H1 (cell line): Measurements from ENCODE around the gene GPR179. TPM values are rescaled to one million over a fixed set of nuclear protein-coding genes. Genes with fewer than 3 reads are reported as not detected.

Experiments
- CHD2 ChIP-seq: IDR thresholded peaks from 2 replicates; pipeline ENCODE4 v1.6.1; 2012; ENCODE audit warnings: low read length, improper control_type of control experiment
- NRF1 ChIP-seq: IDR thresholded peaks from 2 replicates; pipeline ENCODE4 v1.6.1; 2011; ENCODE audit warnings: mild to moderate bottlenecking, low read depth, low read length, improper control_type of control experiment
- SRF ChIP-seq: IDR thresholded peaks from 2 replicates; pipeline ENCODE4 v1.6.1; 2011; ENCODE audit warnings: mild to moderate bottlenecking, low read depth, low read length, moderate library complexity
- polyA plus RNA-seq, 7 experiments: library from polyadenylated mRNA; depleted of rRNA in 3 of 7; stranded (reverse) in 5 of 7; unstranded in 2 of 7; fragments of >200 nt in 5 of 7; fragments of 200-250 nt in 2 of 7; gene quantifications; 1 replicate in 5 of 7; 2 replicates in 1 of 7; 4 replicates in 1 of 7; pipeline versions ENCODE4 v1.2.1 to v1.2.3, GENCODE V29; 2011 to 2013; ENCODE audit warnings: missing spikeins in 2 of 7, mixed read lengths in 2 of 7
- total RNA-seq: library from RNA; stranded (reverse); fragmentation: NEBNext Ultra II Directional; extraction: Animal tissue kit (Norgen Biotek cat#: 25700); gene quantifications from 2 replicates; pipeline ENCODE4 v1.2.1, GENCODE V29; 2021
- TF ChIP-seq, protein P1 (sequence below): IDR thresholded peaks from 2 replicates; pipeline ENCODE4 v1.6.1; 2012; ENCODE audit warnings: low read length, inconsistent platforms

Gene GPR179
- total and polyA plus RNA-seq, 2 of the 8 experiments (the other 6 are each of a cell fraction or from before 2014, with no cell fraction given): 0.02 to 0.07 TPM

DNA sequence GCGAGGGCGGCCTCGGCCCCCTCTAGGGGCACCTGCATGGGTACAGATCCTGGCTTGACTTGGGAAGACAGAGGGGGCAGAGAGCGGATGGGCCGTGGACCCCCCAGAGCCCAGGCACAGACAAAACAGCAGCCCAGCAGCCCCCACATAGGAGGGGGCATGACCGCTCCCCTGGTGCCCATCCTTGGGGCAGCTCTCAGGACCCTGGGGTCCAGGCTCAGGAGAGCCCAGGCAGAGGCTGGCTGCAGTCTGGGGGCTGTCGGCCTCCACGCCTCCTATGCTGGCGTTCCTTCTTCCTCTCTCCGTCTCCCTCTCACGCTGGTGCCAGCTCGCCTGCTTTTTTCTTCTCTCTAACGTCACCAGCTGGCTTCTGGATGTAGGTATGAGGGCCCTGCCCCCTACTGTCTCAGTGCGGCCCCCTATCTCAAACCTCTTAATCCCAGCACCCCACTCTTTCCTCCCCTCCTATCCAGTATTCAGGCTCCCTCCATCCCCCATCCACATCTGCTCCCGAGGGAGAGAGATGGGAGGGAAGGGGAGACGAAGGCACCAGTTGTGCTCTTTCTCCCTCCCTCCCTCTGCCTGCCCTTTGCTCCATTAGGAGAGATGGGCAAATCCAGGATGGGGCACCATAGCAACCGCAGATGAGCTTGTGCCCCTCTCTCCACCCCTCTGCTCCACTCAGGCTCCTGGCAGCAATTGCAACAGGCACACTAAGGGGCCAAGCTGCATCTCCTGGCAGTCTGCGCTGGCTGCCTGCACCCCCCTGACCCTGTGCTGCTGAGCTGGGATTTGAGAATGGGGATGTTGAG lies at the start of gene GPR179 (continued):
- TF ChIP-seq, protein P1, sequence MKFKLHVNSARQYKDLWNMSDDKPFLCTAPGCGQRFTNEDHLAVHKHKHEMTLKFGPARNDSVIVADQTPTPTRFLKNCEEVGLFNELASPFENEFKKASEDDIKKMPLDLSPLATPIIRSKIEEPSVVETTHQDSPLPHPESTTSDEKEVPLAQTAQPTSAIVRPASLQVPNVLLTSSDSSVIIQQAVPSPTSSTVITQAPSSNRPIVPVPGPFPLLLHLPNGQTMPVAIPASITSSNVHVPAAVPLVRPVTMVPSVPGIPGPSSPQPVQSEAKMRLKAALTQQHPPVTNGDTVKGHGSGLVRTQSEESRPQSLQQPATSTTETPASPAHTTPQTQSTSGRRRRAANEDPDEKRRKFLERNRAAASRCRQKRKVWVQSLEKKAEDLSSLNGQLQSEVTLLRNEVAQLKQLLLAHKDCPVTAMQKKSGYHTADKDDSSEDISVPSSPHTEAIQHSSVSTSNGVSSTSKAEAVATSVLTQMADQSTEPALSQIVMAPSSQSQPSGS: no peak
- TF ChIP-seq NRF1: no peak
- no peak for TF ChIP-seq CHD2
- no peak for TF ChIP-seq SRF
- TF ChIP-seq, all 59 proteins: peak for 0
